Transverse colon (tissue), 4 donors: ENCODE data around the gene PGM2L1.

ENCODE experiments used
- EP300 ChIP-seq: sonication (generic); formaldehyde crosslinking; IDR thresholded peaks from one replicate; pipeline ENCODE4 v1.6.1; 2017; ENCODE audit warnings: antibody characterized with exemption, low read depth
- POLR2A ChIP-seq: fragments of 450-650 bp; IDR thresholded peaks from one replicate; pipeline ENCODE4 v1.6.1; 2016; ENCODE audit warnings: antibody characterized with exemption, mild to moderate bottlenecking, moderate library complexity
- POLR2AphosphoS5 ChIP-seq, 3 donors: sonication (generic); formaldehyde crosslinking; IDR thresholded peaks; one replicate each; pipeline ENCODE4 v1.6.1; 2016; ENCODE audit warnings: antibody characterized with exemption in 3 of 3
- TF ChIP-seq, protein P1 (sequence below), 5 experiments: fragments of 200-600 bp in 3 of 5; fragments of 450-650 bp in 2 of 5; sonication (generic) in 3 of 5; IDR thresholded peaks; 1 replicate in 2 of 5; 2 replicates in 3 of 5; pipeline ENCODE4 v1.5.1; 2016 to 2017; ENCODE audit warnings: antibody characterized with exemption in 5 of 5, inconsistent platforms in 3 of 5, mild to moderate bottlenecking in 2 of 5, moderate library complexity in 1 of 5

GRCh38 chr11:74380746-74381439 is 17.3 kb downstream of the PGM2L1 start:
- no peak for TF ChIP-seq POLR2A
- TF ChIP-seq, protein P1, sequence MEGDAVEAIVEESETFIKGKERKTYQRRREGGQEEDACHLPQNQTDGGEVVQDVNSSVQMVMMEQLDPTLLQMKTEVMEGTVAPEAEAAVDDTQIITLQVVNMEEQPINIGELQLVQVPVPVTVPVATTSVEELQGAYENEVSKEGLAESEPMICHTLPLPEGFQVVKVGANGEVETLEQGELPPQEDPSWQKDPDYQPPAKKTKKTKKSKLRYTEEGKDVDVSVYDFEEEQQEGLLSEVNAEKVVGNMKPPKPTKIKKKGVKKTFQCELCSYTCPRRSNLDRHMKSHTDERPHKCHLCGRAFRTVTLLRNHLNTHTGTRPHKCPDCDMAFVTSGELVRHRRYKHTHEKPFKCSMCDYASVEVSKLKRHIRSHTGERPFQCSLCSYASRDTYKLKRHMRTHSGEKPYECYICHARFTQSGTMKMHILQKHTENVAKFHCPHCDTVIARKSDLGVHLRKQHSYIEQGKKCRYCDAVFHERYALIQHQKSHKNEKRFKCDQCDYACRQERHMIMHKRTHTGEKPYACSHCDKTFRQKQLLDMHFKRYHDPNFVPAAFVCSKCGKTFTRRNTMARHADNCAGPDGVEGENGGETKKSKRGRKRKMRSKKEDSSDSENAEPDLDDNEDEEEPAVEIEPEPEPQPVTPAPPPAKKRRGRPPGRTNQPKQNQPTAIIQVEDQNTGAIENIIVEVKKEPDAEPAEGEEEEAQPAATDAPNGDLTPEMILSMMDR (IDR thresholded peaks at IDR 0.05), result no peak
- no peak for TF ChIP-seq POLR2AphosphoS5 (IDR thresholded peaks at IDR 0.05)
- TF ChIP-seq EP300, result no peak
